OCI-LY7 (cell line): ENCODE results near the gene LBP.
"Not testable (repeated sequence)": the region's sequence is repeated elsewhere in the genome, so short reads cannot be mapped to it uniquely, and the experiment has no call there.

Source experiments
- CTCF ChIP-seq: fragments of 200-600 bp; sonication (generic); conservative IDR thresholded peaks from 2 replicates; pipeline ENCODE4 v1.5.1; 2014; ENCODE audit warnings: mild to moderate bottlenecking, antibody characterized with exemption, low read length, moderate library complexity, mixed read lengths
- EZH2phosphoT487 ChIP-seq: fragments of 200-600 bp; sonication (generic); IDR thresholded peaks from 2 replicates; pipeline ENCODE4 v1.6.1; 2018; ENCODE audit warnings: low read depth, borderline replicate concordance, mild to moderate bottlenecking, mixed run types, antibody characterized with exemption, low read length, moderate library complexity, mixed read lengths

- TF ChIP-seq CTCF, EZH2phosphoT487: not testable (repeated sequence)
Measured at GRCh38 chr20:38407822-38408221, 61.5 kb downstream of the LBP start.
